Fibroblast of pulmonary artery (primary cell): Measurements from ENCODE around the gene PRICKLE2.

Source experiments
- DNase-seq: peaks from one replicate; pipeline ENCODE4 v3.0.0-alpha.2; 2010; ENCODE audit warnings: low read depth
- H3K4me3 ChIP-seq: replicated peaks from 2 replicates; pipeline ENCODE4 v1.5.1; 2011; ENCODE audit warnings: low read depth, mild to moderate bottlenecking, control low read depth, low read length, moderate library complexity
- CTCF ChIP-seq: IDR thresholded peaks from 2 replicates; pipeline ENCODE4 v1.5.1; 2011; ENCODE audit warnings: mild to moderate bottlenecking, control low read depth, low read length, inconsistent platforms; ENCODE audit errors: missing control alignments

The PRICKLE2 gene

GRCh38 chr3:64140651-64141050 is 84.6 kb downstream of the PRICKLE2 start:
- H3K4me3 ChIP-seq = no peak overlapping the region
- no peak for DNase-seq
- no peak for TF ChIP-seq CTCF

- DNase-seq = no peak
- H3K4me3 ChIP-seq = no peak overlapping the region
- TF ChIP-seq CTCF = no peak
Measured at GRCh38 chr3:64138656-64139375, 86.5 kb downstream of the PRICKLE2 start.

- no peak overlapping the region for H3K4me3 ChIP-seq
- no peak for TF ChIP-seq CTCF
- no peak for DNase-seq
Measured at GRCh38 chr3:64138046-64138445, 87.2 kb downstream of the PRICKLE2 start.

- no peak for TF ChIP-seq CTCF
- no peak for DNase-seq
- no peak overlapping the region for H3K4me3 ChIP-seq
Measured at GRCh38 chr3:64134882-64135281, 90.4 kb downstream of the PRICKLE2 start.

- H3K4me3 ChIP-seq = no peak overlapping the region
- no peak for TF ChIP-seq CTCF
- DNase-seq = no peak
Measured at GRCh38 chr3:64133987-64134386, 91.3 kb downstream of the PRICKLE2 start.

GRCh38 chr3:64133272-64133671 is 92.0 kb downstream of the PRICKLE2 start:
- no peak for DNase-seq
- TF ChIP-seq CTCF = no peak
- H3K4me3 ChIP-seq = no peak overlapping the region
